ENCODE data around the gene ACYP2.

DNA sequence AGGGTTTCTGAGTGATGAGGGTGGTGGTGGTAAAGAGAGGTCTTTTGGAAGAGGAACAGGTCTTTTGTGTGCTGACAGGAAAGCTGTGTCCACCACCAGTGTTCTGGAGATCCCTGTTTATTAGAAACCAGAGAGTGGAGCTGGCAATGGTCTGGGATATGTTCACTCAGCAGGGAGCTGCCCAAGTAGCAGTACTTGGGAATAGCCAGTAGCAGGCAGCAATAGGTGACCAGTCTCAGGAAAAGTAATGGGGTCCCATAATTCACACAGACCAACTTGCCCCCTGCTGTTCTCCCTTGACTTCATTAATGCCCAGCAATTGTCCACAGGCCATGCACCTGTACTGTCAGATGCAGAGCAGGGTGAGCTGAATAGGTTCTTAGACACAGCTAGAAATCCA lies 138.8 kb downstream of the ACYP2 start:
- TF ChIP-seq, protein P1, sequence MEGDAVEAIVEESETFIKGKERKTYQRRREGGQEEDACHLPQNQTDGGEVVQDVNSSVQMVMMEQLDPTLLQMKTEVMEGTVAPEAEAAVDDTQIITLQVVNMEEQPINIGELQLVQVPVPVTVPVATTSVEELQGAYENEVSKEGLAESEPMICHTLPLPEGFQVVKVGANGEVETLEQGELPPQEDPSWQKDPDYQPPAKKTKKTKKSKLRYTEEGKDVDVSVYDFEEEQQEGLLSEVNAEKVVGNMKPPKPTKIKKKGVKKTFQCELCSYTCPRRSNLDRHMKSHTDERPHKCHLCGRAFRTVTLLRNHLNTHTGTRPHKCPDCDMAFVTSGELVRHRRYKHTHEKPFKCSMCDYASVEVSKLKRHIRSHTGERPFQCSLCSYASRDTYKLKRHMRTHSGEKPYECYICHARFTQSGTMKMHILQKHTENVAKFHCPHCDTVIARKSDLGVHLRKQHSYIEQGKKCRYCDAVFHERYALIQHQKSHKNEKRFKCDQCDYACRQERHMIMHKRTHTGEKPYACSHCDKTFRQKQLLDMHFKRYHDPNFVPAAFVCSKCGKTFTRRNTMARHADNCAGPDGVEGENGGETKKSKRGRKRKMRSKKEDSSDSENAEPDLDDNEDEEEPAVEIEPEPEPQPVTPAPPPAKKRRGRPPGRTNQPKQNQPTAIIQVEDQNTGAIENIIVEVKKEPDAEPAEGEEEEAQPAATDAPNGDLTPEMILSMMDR (IDR thresholded peaks at IDR 0.05): no peak
- TF ChIP-seq POLR2A (IDR thresholded peaks at IDR 0.05): no peak

All from esophagus squamous epithelium (tissue), 4 donors.